ENCODE measurements around the gene KRT6A. TPM values are rescaled to one million over a fixed set of nuclear protein-coding genes. Genes with fewer than 3 reads are reported as not detected.

The KRT6A gene
- not detected in 2 replicates for total RNA-seq (2014; rRNA removed; shearing (Covaris generic))

GRCh38 chr12:52493172-52493571 lies at the start of gene KRT6A:
Gene KRT6A, minus strand, starts transcription at chr12:52493257. Its CDS starts 69 bp downstream, at chr12:52493188.
- DNase-seq (ENCODE audit: low read depth): no peak

- DNase-seq (ENCODE audit: low read depth): no peak
Observed at GRCh38 chr12:52542157-52542556, 49.1 kb upstream of the KRT6A start.

GRCh38 chr12:52541709-52542108 lies 48.7 kb upstream of the KRT6A start:
- DNase-seq (ENCODE audit: low read depth): no peak

- DNase-seq (ENCODE audit: low read depth): no peak
Observed at GRCh38 chr12:52540531-52540930, 47.5 kb upstream of the KRT6A start.

- DNase-seq (ENCODE audit: low read depth): no peak
Observed at GRCh38 chr12:52539821-52540173, 46.7 kb upstream of the KRT6A start.

GRCh38 chr12:52539083-52539820 lies 46.2 kb upstream of the KRT6A start:
- peak; percentile 67 for DNase-seq (ENCODE audit: low read depth)

GRCh38 chr12:52537101-52537500 lies 44.0 kb upstream of the KRT6A start:
- DNase-seq (ENCODE audit: low read depth): no peak

GRCh38 chr12:52535574-52535973 lies 42.5 kb upstream of the KRT6A start:
- DNase-seq (ENCODE audit: low read depth): no peak

- no peak for DNase-seq (ENCODE audit: low read depth)
Observed at GRCh38 chr12:52534482-52534881, 41.4 kb upstream of the KRT6A start.

- no peak for DNase-seq (ENCODE audit: low read depth)
Observed at GRCh38 chr12:52533686-52534470, 40.8 kb upstream of the KRT6A start.

- no peak for DNase-seq (ENCODE audit: low read depth)
Observed at GRCh38 chr12:52532636-52533035, 39.6 kb upstream of the KRT6A start.

GRCh38 chr12:52531566-52532300 lies 38.7 kb upstream of the KRT6A start:
- DNase-seq (ENCODE audit: low read depth): no peak

- DNase-seq (ENCODE audit: low read depth): no peak
Observed at GRCh38 chr12:52530905-52531304, 37.8 kb upstream of the KRT6A start.

- DNase-seq (ENCODE audit: low read depth): no peak
Observed at GRCh38 chr12:52530366-52530765, 37.3 kb upstream of the KRT6A start.

GRCh38 chr12:52529846-52530245 lies 36.8 kb upstream of the KRT6A start:
- no peak for DNase-seq (ENCODE audit: low read depth)

GRCh38 chr12:52529417-52529816 lies 36.4 kb upstream of the KRT6A start:
- no peak for DNase-seq (ENCODE audit: low read depth)

- DNase-seq (ENCODE audit: low read depth): no peak
Observed at GRCh38 chr12:52528641-52529143, 35.6 kb upstream of the KRT6A start.

- no peak for DNase-seq (ENCODE audit: low read depth)
Observed at GRCh38 chr12:52527121-52527800, 34.2 kb upstream of the KRT6A start.

GRCh38 chr12:52526511-52526951 lies 33.5 kb upstream of the KRT6A start:
- DNase-seq (ENCODE audit: low read depth): no peak

GRCh38 chr12:52525661-52526499 lies 32.8 kb upstream of the KRT6A start:
- no peak for DNase-seq (ENCODE audit: low read depth)

Data from Daoy (cell line).